PC-9 (cell line): Measurements from ENCODE around the gene SH3BP5L. TPM values are rescaled to one million over a fixed set of nuclear protein-coding genes. Genes with fewer than 3 reads are reported as not detected.

Experiments used
- BruUV-seq: library from RNA; stranded (reverse); fragments of 400-500 nt; replicated peaks from 2 replicates; lab custom pipeline; 2021; lab: Mats Ljungman, UMichigan
- CTCF ChIA-PET: fragments of 300-600 bp; sonication (Branson Sonifier 250); formaldehyde crosslinking; loops from one replicate; lab custom pipeline; 2022; ENCODE audit warnings: antibody characterized with exemption; lab: Charles Lee
- POLR2A ChIA-PET: fragments of 300-600 bp; sonication (Branson Sonifier 250); formaldehyde crosslinking; loops from one replicate; lab custom pipeline; 2022; ENCODE audit warnings: antibody characterized with exemption; ENCODE audit not compliant: unreplicated experiment; lab: Charles Lee
- DNase-seq, 2 experiments: peaks; one replicate each; pipeline versions ENCODE4 v3.0.0 to v3.0.0-alpha.2; 2015 to 2022; ENCODE audit warnings: mixed read lengths in 1 of 2
- H2AFZ ChIP-seq: fragments of 200-600 bp; sonication (generic); 2 replicates; pipeline ENCODE4 v1.8.1; 2017; ENCODE audit warnings: antibody characterized with exemption
- H3F3A ChIP-seq: fragments of 200-600 bp; sonication (generic); 2 replicates; pipeline ENCODE4 v1.8.1; 2017; ENCODE audit warnings: antibody characterized with exemption, mild to moderate bottlenecking, low read depth; ENCODE audit not compliant: insufficient read depth
- H3K27ac ChIP-seq: fragments of 200-600 bp; sonication (generic); 2 replicates; pipeline ENCODE4 v1.6.1; 2016; ENCODE audit warnings: mixed run types
- H3K27me3 ChIP-seq: fragments of 200-600 bp; sonication (generic); 2 replicates; pipeline ENCODE4 v1.6.1; 2016; ENCODE audit warnings: low read depth, mixed run types; ENCODE audit not compliant: insufficient read depth
- H3K36me3 ChIP-seq: fragments of 200-600 bp; sonication (generic); 2 replicates; pipeline ENCODE4 v1.6.1; 2016; ENCODE audit warnings: low read depth, mixed run types
- H3K4me1 ChIP-seq: fragments of 200-600 bp; sonication (generic); replicated peaks from 2 replicates; pipeline ENCODE4 v1.6.1; 2016; ENCODE audit warnings: mixed run types; ENCODE audit not compliant: insufficient read depth
- H3K4me2 ChIP-seq: fragments of 200-600 bp; sonication (generic); 2 replicates; pipeline ENCODE4 v1.6.1; 2017; ENCODE audit warnings: mixed run types
- H3K4me3 ChIP-seq: fragments of 200-600 bp; sonication (generic); 2 replicates; pipeline ENCODE4 v1.6.1; 2016; ENCODE audit warnings: mixed run types
- H3K79me2 ChIP-seq: fragments of 200-600 bp; sonication (generic); 2 replicates; pipeline ENCODE4 v1.6.1; 2017; ENCODE audit warnings: low read depth, mixed run types
- H3K9me2 ChIP-seq: fragments of 200-600 bp; sonication (generic); 2 replicates; pipeline ENCODE4 v1.8.1; 2017; ENCODE audit warnings: mild to moderate bottlenecking; ENCODE audit not compliant: insufficient read depth
- H3K9me3 ChIP-seq: fragments of 200-600 bp; sonication (generic); 2 replicates; pipeline ENCODE4 v1.8.1; 2016; ENCODE audit warnings: low read depth; ENCODE audit not compliant: insufficient read depth
- H4K20me1 ChIP-seq: fragments of 200-600 bp; sonication (generic); 2 replicates; pipeline ENCODE4 v1.8.1; 2017; ENCODE audit not compliant: insufficient read depth
- EZH2 ChIP-seq: fragments of 200-600 bp; sonication (generic); IDR thresholded peaks from 2 replicates; pipeline ENCODE4 v1.8.0; 2017; ENCODE audit warnings: antibody characterized with exemption, low read depth
- intact Hi-C: fragments of 100-400 bp; cut with micrococcal nuclease; formaldehyde crosslinking; loops from one replicate; pipeline ENCODE4 v1.10.0; 2022; ENCODE audit not compliant: unreplicated experiment
- total RNA-seq: library from RNA; stranded (reverse); gene quantifications from 2 replicates; pipeline ENCODE4 v1.2.3, GENCODE V29; 2021
- TF ChIP-seq, protein P1 (sequence below): fragments of 200-600 bp; sonication (generic); conservative IDR thresholded peaks from 2 replicates; pipeline ENCODE4 v1.6.1; 2017; ENCODE audit warnings: mixed run types, antibody characterized with exemption, mild to moderate bottlenecking, moderate library complexity

Gene SH3BP5L
- total RNA-seq, 1 experiment from 2014 or later, result 24.6 TPM

DNA sequence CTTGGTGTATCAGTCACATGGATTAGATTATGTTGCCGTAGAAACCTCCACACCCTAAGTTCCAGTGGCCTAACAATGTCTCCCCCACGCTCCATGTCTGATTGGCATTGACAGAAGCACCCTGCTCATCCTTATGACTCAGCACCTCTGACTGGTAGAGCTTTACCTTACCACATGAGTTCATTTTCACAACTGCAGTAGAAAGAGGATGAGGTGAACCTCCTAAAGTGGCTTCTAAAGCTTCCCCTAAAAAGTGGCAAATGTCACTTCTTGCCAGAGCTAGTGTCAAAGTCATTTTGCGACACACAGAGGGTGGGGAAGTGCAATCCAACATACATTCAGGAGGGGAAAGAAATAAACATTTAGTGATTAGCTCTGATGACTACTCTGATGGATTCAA lies 39.6 kb downstream of the SH3BP5L start:
- Histone ChIP-seq H2AFZ (no peak overlapping the region), H3K27me3 (peaks cover 25% of the 10 kb centered on the region; the same call in 1 of the 2 replicates), H3K36me3 (no peaks in the 10 kb centered on the region), H4K20me1 (no peaks in the 10 kb centered on the region), H3K27ac (no peak overlapping the region), H3K4me3 (no peak overlapping the region), H3K4me1 (no peaks in the 10 kb centered on the region), H3K79me2 (no peaks in the 10 kb centered on the region), H3K9me3 (no peaks in the 10 kb centered on the region), H3K4me2 (no peak overlapping the region), H3K9me2 (no peaks in the 10 kb centered on the region), H3F3A (no peaks in the 10 kb centered on the region)
- TF ChIP-seq, protein P1, sequence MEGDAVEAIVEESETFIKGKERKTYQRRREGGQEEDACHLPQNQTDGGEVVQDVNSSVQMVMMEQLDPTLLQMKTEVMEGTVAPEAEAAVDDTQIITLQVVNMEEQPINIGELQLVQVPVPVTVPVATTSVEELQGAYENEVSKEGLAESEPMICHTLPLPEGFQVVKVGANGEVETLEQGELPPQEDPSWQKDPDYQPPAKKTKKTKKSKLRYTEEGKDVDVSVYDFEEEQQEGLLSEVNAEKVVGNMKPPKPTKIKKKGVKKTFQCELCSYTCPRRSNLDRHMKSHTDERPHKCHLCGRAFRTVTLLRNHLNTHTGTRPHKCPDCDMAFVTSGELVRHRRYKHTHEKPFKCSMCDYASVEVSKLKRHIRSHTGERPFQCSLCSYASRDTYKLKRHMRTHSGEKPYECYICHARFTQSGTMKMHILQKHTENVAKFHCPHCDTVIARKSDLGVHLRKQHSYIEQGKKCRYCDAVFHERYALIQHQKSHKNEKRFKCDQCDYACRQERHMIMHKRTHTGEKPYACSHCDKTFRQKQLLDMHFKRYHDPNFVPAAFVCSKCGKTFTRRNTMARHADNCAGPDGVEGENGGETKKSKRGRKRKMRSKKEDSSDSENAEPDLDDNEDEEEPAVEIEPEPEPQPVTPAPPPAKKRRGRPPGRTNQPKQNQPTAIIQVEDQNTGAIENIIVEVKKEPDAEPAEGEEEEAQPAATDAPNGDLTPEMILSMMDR, result no peak
- TF ChIP-seq EZH2, result no peak
- BruUV-seq, result no TSS peak
- ChIA-PET POLR2A (no interaction called here), CTCF (no interaction called here)
- no peak for DNase-seq
- intact Hi-C loops, result no loop called here

DNA sequence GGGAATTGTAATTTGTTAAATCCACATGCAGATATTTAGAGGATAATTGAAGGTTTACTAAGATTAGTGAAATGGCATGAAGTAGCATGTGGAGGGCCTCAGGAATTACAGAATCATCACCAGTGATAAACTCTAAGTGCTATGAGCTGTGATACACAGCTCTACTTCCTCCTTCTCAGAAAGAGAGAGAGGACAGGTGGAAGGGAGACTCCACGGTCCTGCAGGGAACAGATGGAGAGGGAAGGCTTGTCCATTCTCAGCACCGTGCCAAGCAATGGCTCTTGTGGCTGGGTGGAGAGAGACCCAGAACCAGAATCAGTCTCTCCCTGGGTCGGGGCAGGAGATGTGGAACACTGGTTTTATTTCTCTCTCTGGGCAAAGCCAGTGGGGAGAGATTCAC lies 42.3 kb downstream of the SH3BP5L start:
- Histone ChIP-seq H3K27me3 (peaks cover 7% of the 10 kb centered on the region; the same call in 1 of the 2 replicates), H3F3A (no peaks in the 10 kb centered on the region), H2AFZ (no peak overlapping the region), H3K27ac (no peak overlapping the region), H3K4me1 (no peaks in the 10 kb centered on the region), H3K36me3 (no peaks in the 10 kb centered on the region), H3K4me2 (no peak overlapping the region), H3K79me2 (no peaks in the 10 kb centered on the region), H3K9me2 (no peaks in the 10 kb centered on the region), H3K9me3 (no peaks in the 10 kb centered on the region), H3K4me3 (no peak overlapping the region), H4K20me1 (no peaks in the 10 kb centered on the region)
- ChIA-PET CTCF (no interaction called here), POLR2A (no interaction called here)
- intact Hi-C loops, result no loop called here
- BruUV-seq, result no TSS peak
- no peak for DNase-seq
- TF ChIP-seq, protein P1, result no peak
- no peak for TF ChIP-seq EZH2

DNA sequence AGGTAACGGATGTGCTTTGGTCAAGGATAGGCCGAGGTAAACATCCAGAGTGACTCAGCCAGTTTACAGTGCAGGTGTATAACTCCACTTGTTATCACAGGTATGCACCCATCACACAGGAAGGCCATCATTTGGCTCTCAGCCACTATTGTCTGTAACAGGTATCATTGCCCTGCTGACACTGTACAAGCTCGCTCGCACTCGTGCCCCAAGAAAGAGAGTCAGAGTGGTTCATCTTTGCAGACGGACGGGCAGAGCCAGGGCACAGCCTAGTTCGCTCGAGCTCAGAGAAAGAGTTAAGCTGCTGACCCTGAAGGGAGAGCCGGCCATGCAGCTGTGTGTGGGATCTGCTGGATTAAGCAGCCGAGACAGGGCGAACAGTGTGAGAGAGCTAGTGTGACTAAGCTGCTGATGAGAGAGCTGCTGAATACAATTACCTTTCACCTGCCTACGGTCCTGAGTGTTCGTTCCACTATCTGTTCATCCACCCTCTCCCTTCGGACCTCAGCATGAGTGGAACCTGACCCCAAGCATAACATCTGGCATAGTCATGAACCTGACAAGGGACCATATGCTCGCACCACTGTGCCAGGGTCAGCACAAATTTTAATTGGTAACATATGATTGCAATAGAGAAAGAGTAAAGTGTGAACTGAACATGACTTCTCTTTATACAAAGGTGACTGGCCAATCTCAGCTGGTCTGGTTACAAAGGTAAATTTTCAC lies 43.1 kb downstream of the SH3BP5L start:
- no peak for DNase-seq
- H2AFZ ChIP-seq, result no peak overlapping the region
- H3K79me2 ChIP-seq, result no peaks in the 10 kb centered on the region
- H3K4me2 ChIP-seq, result no peak overlapping the region
- TF ChIP-seq EZH2, result no peak
- TF ChIP-seq, protein P1, result no peak
- no TSS peak for BruUV-seq
- no peaks in the 10 kb centered on the region for H3K9me3 ChIP-seq
- H3K27ac ChIP-seq, result no peak overlapping the region
- no peaks in the 10 kb centered on the region for H3K4me1 ChIP-seq
- ChIA-PET POLR2A (no interaction called here), CTCF (interaction anchor here (0.5 kb wide), 1 partner anchor 18 kb away, joined by 3 read pairs; no protein-coding TSS in a partner anchor)
- no peaks in the 10 kb centered on the region for H3K36me3 ChIP-seq
- H3F3A ChIP-seq, result no peaks in the 10 kb centered on the region
- H3K4me3 ChIP-seq, result no peak overlapping the region
- H3K27me3 ChIP-seq, result peaks cover 5% of the 10 kb centered on the region; the same call in 1 of the 2 replicates
- H3K9me2 ChIP-seq, result no peaks in the 10 kb centered on the region
- H4K20me1 ChIP-seq, result no peaks in the 10 kb centered on the region
- intact Hi-C loops, result no loop called here
